ENCODE data around the gene RPN1.

- TF ChIP-seq, protein P1, sequence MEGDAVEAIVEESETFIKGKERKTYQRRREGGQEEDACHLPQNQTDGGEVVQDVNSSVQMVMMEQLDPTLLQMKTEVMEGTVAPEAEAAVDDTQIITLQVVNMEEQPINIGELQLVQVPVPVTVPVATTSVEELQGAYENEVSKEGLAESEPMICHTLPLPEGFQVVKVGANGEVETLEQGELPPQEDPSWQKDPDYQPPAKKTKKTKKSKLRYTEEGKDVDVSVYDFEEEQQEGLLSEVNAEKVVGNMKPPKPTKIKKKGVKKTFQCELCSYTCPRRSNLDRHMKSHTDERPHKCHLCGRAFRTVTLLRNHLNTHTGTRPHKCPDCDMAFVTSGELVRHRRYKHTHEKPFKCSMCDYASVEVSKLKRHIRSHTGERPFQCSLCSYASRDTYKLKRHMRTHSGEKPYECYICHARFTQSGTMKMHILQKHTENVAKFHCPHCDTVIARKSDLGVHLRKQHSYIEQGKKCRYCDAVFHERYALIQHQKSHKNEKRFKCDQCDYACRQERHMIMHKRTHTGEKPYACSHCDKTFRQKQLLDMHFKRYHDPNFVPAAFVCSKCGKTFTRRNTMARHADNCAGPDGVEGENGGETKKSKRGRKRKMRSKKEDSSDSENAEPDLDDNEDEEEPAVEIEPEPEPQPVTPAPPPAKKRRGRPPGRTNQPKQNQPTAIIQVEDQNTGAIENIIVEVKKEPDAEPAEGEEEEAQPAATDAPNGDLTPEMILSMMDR (IDR thresholded peaks at IDR 0.05), result no peak
- TF ChIP-seq POLR2A (IDR thresholded peaks at IDR 0.05), result no peak
Measured at GRCh38 chr3:128621234-128621633, 29.4 kb downstream of the RPN1 start.

Measured in heart left ventricle (tissue), 13 donors.